HG03045 (cell line): Measurements from ENCODE around the gene MAL.
"Not testable (repeated sequence)": the region's sequence is repeated elsewhere in the genome, so short reads cannot be mapped to it uniquely, and the experiment has no call there.

Experiments
- ATAC-seq: cut with Tn5 transposase; IDR thresholded peaks from one replicate; pipeline ENCODE4 v1.9.1; 2021; ENCODE audit warnings: mild to moderate bottlenecking, moderate library complexity; ENCODE audit not compliant: unreplicated experiment

MAL gene

GRCh38 chr2:95032341-95032740 is 6.8 kb downstream of the MAL start:
- no peak for ATAC-seq

GRCh38 chr2:95032868-95033603 is 7.5 kb downstream of the MAL start:
- no peak for ATAC-seq

GRCh38 chr2:95034221-95034620 is 8.7 kb downstream of the MAL start:
- ATAC-seq, result no peak

- no peak for ATAC-seq
Measured at GRCh38 chr2:95034818-95035217, 9.3 kb downstream of the MAL start.

- no peak for ATAC-seq
Measured at GRCh38 chr2:95036596-95037383, 11.3 kb downstream of the MAL start.

GRCh38 chr2:95037384-95037839 is 11.9 kb downstream of the MAL start:
- ATAC-seq, result no peak

GRCh38 chr2:95037841-95038585 is 12.5 kb downstream of the MAL start:
- not testable (repeated sequence) for ATAC-seq

- no peak for ATAC-seq
Measured at GRCh38 chr2:95038635-95039298, 13.3 kb downstream of the MAL start.

GRCh38 chr2:95039363-95039762 is 13.9 kb downstream of the MAL start:
- no peak for ATAC-seq

- ATAC-seq, result no peak
Measured at GRCh38 chr2:95039978-95040377, 14.5 kb downstream of the MAL start.

GRCh38 chr2:95040426-95040825 is 14.9 kb downstream of the MAL start:
- ATAC-seq, result no peak

- no peak for ATAC-seq
Measured at GRCh38 chr2:95041060-95041823, 15.7 kb downstream of the MAL start.

- no peak for ATAC-seq
Measured at GRCh38 chr2:95041824-95042442, 16.4 kb downstream of the MAL start.

GRCh38 chr2:95042472-95043271 is 17.2 kb downstream of the MAL start:
- no peak for ATAC-seq

GRCh38 chr2:95043300-95044093 is 18.0 kb downstream of the MAL start:
- no peak for ATAC-seq

GRCh38 chr2:95044601-95045000 is 19.1 kb downstream of the MAL start:
- ATAC-seq, result no peak

GRCh38 chr2:95046371-95047112 is 21.0 kb downstream of the MAL start:
- ATAC-seq, result no peak
